Skeletal muscle cell (primary cell): Measurements from ENCODE around the gene CSF2RB.

Source experiments
- DNase-seq: peaks from one replicate; pipeline ENCODE4 v3.0.0-alpha.2; 2010; ENCODE audit warnings: low read depth
- H3K4me3 ChIP-seq: 2 replicates; pipeline ENCODE4 v1.5.1; 2011; ENCODE audit warnings: low read depth, mild to moderate bottlenecking, control low read depth, low read length, moderate library complexity

CSF2RB gene

GRCh38 chr22:36912694-36913426 is 568 bp upstream of the CSF2RB start:
- H3K4me3 ChIP-seq: no peak overlapping the region
- no peak for DNase-seq

GRCh38 chr22:36914390-36914752 is 943 bp downstream of the CSF2RB start:
- no peak overlapping the region for H3K4me3 ChIP-seq
- DNase-seq: no peak

- no peak for DNase-seq
- H3K4me3 ChIP-seq: no peak overlapping the region
These were observed 2.6 kb downstream of the CSF2RB start for GRCh38 chr22:36916034-36916433.

GRCh38 chr22:36918586-36919284 is 5.3 kb downstream of the CSF2RB start:
- no peak for DNase-seq
- H3K4me3 ChIP-seq: no peak overlapping the region

GRCh38 chr22:36921309-36922104 is 8.1 kb downstream of the CSF2RB start:
- DNase-seq: no peak

GRCh38 chr22:36922105-36922608 is 8.7 kb downstream of the CSF2RB start:
- no peak overlapping the region for H3K4me3 ChIP-seq
- no peak for DNase-seq

More at GRCh38 chr22:36921309-36922104, 8.1 kb downstream of the CSF2RB start:
- H3K4me3 ChIP-seq: no peak overlapping the region

- DNase-seq: no peak
- H3K4me3 ChIP-seq: no peak overlapping the region
These were observed 9.3 kb downstream of the CSF2RB start for GRCh38 chr22:36922711-36923110.

- DNase-seq: no peak
These were observed 9.8 kb downstream of the CSF2RB start for GRCh38 chr22:36923131-36923788.

GRCh38 chr22:36924151-36924698 is 10.8 kb downstream of the CSF2RB start:
- no peak for DNase-seq
- no peak overlapping the region for H3K4me3 ChIP-seq

More at GRCh38 chr22:36923131-36923788, 9.8 kb downstream of the CSF2RB start:
- H3K4me3 ChIP-seq: no peak overlapping the region

- DNase-seq: no peak
These were observed 12.2 kb downstream of the CSF2RB start for GRCh38 chr22:36925388-36926290.

GRCh38 chr22:36926309-36926708 is 12.9 kb downstream of the CSF2RB start:
- DNase-seq: no peak
- no peak overlapping the region for H3K4me3 ChIP-seq

More at GRCh38 chr22:36925388-36926290, 12.2 kb downstream of the CSF2RB start:
- no peak overlapping the region for H3K4me3 ChIP-seq

GRCh38 chr22:36926721-36927435 is 13.4 kb downstream of the CSF2RB start:
- H3K4me3 ChIP-seq: no peak overlapping the region
- no peak for DNase-seq

GRCh38 chr22:36927671-36928070 is 14.2 kb downstream of the CSF2RB start:
- no peak overlapping the region for H3K4me3 ChIP-seq
- no peak for DNase-seq

- DNase-seq: no peak
- no peak overlapping the region for H3K4me3 ChIP-seq
These were observed 14.8 kb downstream of the CSF2RB start for GRCh38 chr22:36928196-36928595.

GRCh38 chr22:36928786-36929535 is 15.5 kb downstream of the CSF2RB start:
- DNase-seq: no peak
- no peak overlapping the region for H3K4me3 ChIP-seq

GRCh38 chr22:36929621-36930020 is 16.2 kb downstream of the CSF2RB start:
- DNase-seq: no peak
- no peak overlapping the region for H3K4me3 ChIP-seq
